WTC11 (cell line): ENCODE results near the gene RFX4. TPM values are rescaled to one million over a fixed set of nuclear protein-coding genes. Genes with fewer than 3 reads are reported as not detected.

Experiments
- ATAC-seq: fragments of 200-7000 bp; cut with Tn5 transposase; 2 replicates; pipeline ENCODE4 v1.10.0; 2021; ENCODE audit warnings: mild to moderate bottlenecking, moderate library complexity
- CTCF ChIA-PET: fragments of 300-600 bp; sonication (Branson Sonifier 250); formaldehyde crosslinking; loops from one replicate; lab custom pipeline; 2021; ENCODE audit warnings: antibody characterized with exemption; lab: Charles Lee
- POLR2A ChIA-PET: fragments of 350-600 bp; sonication (Branson Sonifier 250); formaldehyde crosslinking; loops from one replicate; lab custom pipeline; 2021; ENCODE audit warnings: antibody characterized with exemption; lab: Charles Lee
- DNase-seq: peaks from one replicate; pipeline ENCODE4 v3.0.0; 2021; ENCODE audit warnings: low spot score
- H3K27ac Mint-ChIP-seq: 2 replicates; pipeline ENCODE4 v1.8.0; 2021; ENCODE audit warnings: mixed read lengths
- H3K27me3 Mint-ChIP-seq: 2 replicates; pipeline ENCODE4 v1.8.0; 2021; ENCODE audit warnings: low read depth, mild to moderate bottlenecking, moderate library complexity, mixed read lengths
- H3K36me3 Mint-ChIP-seq: 2 replicates; pipeline ENCODE4 v1.8.0; 2021; ENCODE audit warnings: mixed read lengths
- H3K4me1 Mint-ChIP-seq: 2 replicates; pipeline ENCODE4 v1.8.0; 2022; ENCODE audit warnings: mixed read lengths
- H3K4me3 Mint-ChIP-seq: 2 replicates; pipeline ENCODE4 v1.8.0; 2021; ENCODE audit warnings: mild to moderate bottlenecking, moderate library complexity, mixed read lengths
- H3K9me3 Mint-ChIP-seq: 2 replicates; pipeline ENCODE4 v1.8.0; 2021; ENCODE audit warnings: mixed read lengths
- ARID4B ChIP-seq: sonication (generic); formaldehyde crosslinking; IDR thresholded peaks from 2 replicates; pipeline ENCODE4 v1.8.0; 2023; ENCODE audit warnings: missing genetic modification reagents, mild to moderate bottlenecking, borderline replicate concordance
- CDX4 ChIP-seq: fragments of 250-450 bp; sonication (Bioruptor Pico); IDR thresholded peaks from 2 replicates; pipeline ENCODE4 v1.9.0; 2021; ENCODE audit warnings: moderate library complexity, mild to moderate bottlenecking, inconsistent platforms, borderline replicate concordance
- CREB1 ChIP-seq: sonication (generic); formaldehyde crosslinking; IDR thresholded peaks from 2 replicates; pipeline ENCODE4 v1.8.0; 2023; ENCODE audit warnings: mild to moderate bottlenecking, missing genetic modification reagents
- CTCF ChIP-seq: fragments of 200-600 bp; IDR thresholded peaks from 2 replicates; pipeline ENCODE4 v1.8.0; 2022; ENCODE audit warnings: antibody characterized with exemption
- E2F4 ChIP-seq: sonication (generic); formaldehyde crosslinking; IDR thresholded peaks from 2 replicates; pipeline ENCODE4 v1.8.1; 2022; ENCODE audit warnings: low read depth, mild to moderate bottlenecking, moderate library complexity, missing genetic modification reagents, borderline replicate concordance
- E2F5 ChIP-seq: sonication (generic); formaldehyde crosslinking; IDR thresholded peaks from 2 replicates; pipeline ENCODE4 v1.8.1; 2022; ENCODE audit warnings: mild to moderate bottlenecking, moderate library complexity, missing genetic modification reagents
- FOXK1 ChIP-seq: sonication (generic); formaldehyde crosslinking; IDR thresholded peaks from 2 replicates; pipeline ENCODE4 v1.8.0; 2022; ENCODE audit warnings: mild to moderate bottlenecking, moderate library complexity, missing genetic modification reagents
- FOXP4 ChIP-seq: sonication (generic); formaldehyde crosslinking; IDR thresholded peaks from 2 replicates; pipeline ENCODE4 v1.8.0; 2022; ENCODE audit warnings: mild to moderate bottlenecking, missing genetic modification reagents
- MAX ChIP-seq: sonication (generic); formaldehyde crosslinking; IDR thresholded peaks from 2 replicates; pipeline ENCODE4 v1.8.0; 2022; ENCODE audit warnings: mild to moderate bottlenecking, missing genetic modification reagents
- MLX ChIP-seq: sonication (generic); formaldehyde crosslinking; IDR thresholded peaks from 2 replicates; pipeline ENCODE4 v1.8.1; 2023; ENCODE audit warnings: mild to moderate bottlenecking, missing genetic modification reagents, moderate library complexity
- MYBL2 ChIP-seq: sonication (generic); formaldehyde crosslinking; IDR thresholded peaks from 2 replicates; pipeline ENCODE4 v1.8.1; 2023; ENCODE audit warnings: mild to moderate bottlenecking, moderate library complexity, missing genetic modification reagents
- RORB ChIP-seq: fragments of 250-450 bp; sonication (Bioruptor Pico); IDR thresholded peaks from 2 replicates; pipeline ENCODE4 v1.9.0; 2021; ENCODE audit warnings: mild to moderate bottlenecking
- SP1 ChIP-seq: sonication (generic); formaldehyde crosslinking; conservative IDR thresholded peaks from 2 replicates; pipeline ENCODE4 v1.8.1; 2022; ENCODE audit warnings: missing genetic modification reagents
- TP53 ChIP-seq: sonication (generic); formaldehyde crosslinking; IDR thresholded peaks from 2 replicates; pipeline ENCODE4 v1.8.1; 2023; ENCODE audit warnings: mild to moderate bottlenecking, missing genetic modification reagents
- USF1 ChIP-seq: sonication (generic); formaldehyde crosslinking; IDR thresholded peaks from 2 replicates; pipeline ENCODE4 v1.8.0; 2022; ENCODE audit warnings: mild to moderate bottlenecking, missing genetic modification reagents
- ZBTB43 ChIP-seq: sonication (generic); formaldehyde crosslinking; IDR thresholded peaks from 2 replicates; pipeline ENCODE4 v1.8.1; 2023; ENCODE audit warnings: mild to moderate bottlenecking, missing genetic modification reagents
- ZNF232 ChIP-seq: sonication (generic); formaldehyde crosslinking; IDR thresholded peaks from 2 replicates; pipeline ENCODE4 v1.8.0; 2022; ENCODE audit warnings: mild to moderate bottlenecking, missing genetic modification reagents
- ZNF263 ChIP-seq: sonication (generic); formaldehyde crosslinking; IDR thresholded peaks from 2 replicates; pipeline ENCODE4 v1.8.1; 2022; ENCODE audit warnings: low read depth, mild to moderate bottlenecking, moderate library complexity, missing genetic modification reagents
- total RNA-seq: library from RNA; stranded (reverse); gene quantifications from 3 replicates; pipeline ENCODE4 v1.2.3, GENCODE V29; 2021

The RFX4 gene
- total RNA-seq, 1 experiment from 2014 or later = 0.26 TPM

GRCh38 chr12:106646472-106646871 lies 63.7 kb downstream of the RFX4 start:
- DNase-seq (no peak), ATAC-seq (no peak)
- Mint-ChIP-seq H3K36me3 (no peaks in the 10 kb centered on the region), H3K9me3 (no peaks in the 10 kb centered on the region), H3K4me1 (peaks cover 7% of the 10 kb centered on the region), H3K4me3 (no peak overlapping the region), H3K27ac (no peak overlapping the region), H3K27me3 (no peaks in the 10 kb centered on the region)
- ChIA-PET CTCF (interaction anchor here (0.6 to 1.2 kb wide), 4 partner anchors 256 to 1029 kb away, joined by 3 to 5 read pairs (median 4); no protein-coding TSS in a partner anchor), POLR2A (interaction anchor here (0.6 kb wide), 1 partner anchor 263 kb away, joined by 16 read pairs; no protein-coding TSS in a partner anchor)
- TF ChIP-seq TP53 (CRISPR knock-in tag) (no peak), MYBL2 (CRISPR knock-in tag) (no peak), CTCF (no peak), ARID4B (no peak), RORB (CRISPR knock-in tag) (no peak), MAX (CRISPR knock-in tag) (no peak), E2F4 (CRISPR knock-in tag) (no peak), USF1 (CRISPR knock-in tag) (no peak), ZNF232 (CRISPR knock-in tag) (no peak), CREB1 (no peak), SP1 (CRISPR knock-in tag) (no peak), CDX4 (no peak), FOXP4 (CRISPR knock-in tag) (no peak)

- Mint-ChIP-seq H3K27ac (no peak overlapping the region), H3K36me3 (no peaks in the 10 kb centered on the region), H3K27me3 (no peaks in the 10 kb centered on the region), H3K9me3 (no peaks in the 10 kb centered on the region), H3K4me1 (peaks cover 7% of the 10 kb centered on the region), H3K4me3 (no peak overlapping the region)
- ChIA-PET POLR2A (no interaction called here), CTCF (no interaction called here)
- no peak for DNase-seq
- ATAC-seq = no peak
- no peak for TF ChIP-seq USF1 (CRISPR knock-in tag)
- TF ChIP-seq E2F5 (CRISPR knock-in tag) = no peak
- TF ChIP-seq ZNF263 = no peak
- no peak for TF ChIP-seq ZBTB43 (CRISPR knock-in tag)
- no peak for TF ChIP-seq MLX (CRISPR knock-in tag)
- TF ChIP-seq MAX (CRISPR knock-in tag) = no peak
- TF ChIP-seq FOXK1 (CRISPR knock-in tag) = no peak
Observed at GRCh38 chr12:106647793-106648514, 65.2 kb downstream of the RFX4 start.
